Posterior vena cava (tissue), 2 donors: ENCODE data around the gene STK39. TPM values are rescaled to one million over a fixed set of nuclear protein-coding genes. Genes with fewer than 3 reads are reported as not detected.
"Not testable (repeated sequence)": the region's sequence is repeated elsewhere in the genome, so short reads cannot be mapped to it uniquely, and the experiment has no call there.

ENCODE experiments used
- DNase-seq: peaks from one replicate; pipeline ENCODE4 v3.0.0-alpha.2; 2020; ENCODE audit warnings: low spot score
- intact Hi-C, 2 donors: fragments of 100-400 bp; cut with DNase I; formaldehyde crosslinking; loops; one replicate each; pipeline versions ENCODE4 v1.14.1 to v1.14.2; 2022 to 2023
- long read RNA-seq, 2 donors: library from polyadenylated mRNA; unstranded; transcript quantifications; one replicate each; pipeline ENCODE4 v2.0.0, GENCODE V29; 2020 to 2021
- total RNA-seq, 2 donors: library from RNA; stranded (reverse); fragmentation: NEBNext Ultra II Directional; extraction: Animal tissue kit (Norgen Biotek cat#: 25700); gene quantifications; one replicate each; pipeline ENCODE4 v1.2.1, GENCODE V29; 2021
- donor health status: DM: yes; HTN: yes; CAD: no.
- donor health status: DM: yes; HTN: yes; CAD: no.

Gene STK39
- 10 to 100 TPM; 16.3 to 20.2 TPM for total RNA-seq
- long read RNA-seq, donor 1, transcript STK39-201 (18 exons, 3,820 nt): major isoform, 7 of 17 reads
- long read RNA-seq, donor 1, partial matches to known transcripts: 2 of 17 reads
- long read RNA-seq, donor 1, other reads (novel, unspliced or antisense): 8 of 17 reads
- long read RNA-seq, donor 2, partial matches to known transcripts: 6 of 8 reads
- long read RNA-seq, donor 2, other reads (novel, unspliced or antisense): 2 of 8 reads

GRCh38 chr2:168247341-168248261 is at the start of gene STK39:
Gene STK39, minus strand, starts transcription at chr2:168247595. Its CDS starts 160 bp downstream, at chr2:168247435.
- peak; percentile 91 for DNase-seq
- intact Hi-C loops: no loop called here

- intact Hi-C loops: no loop called here
- no peak for DNase-seq
These were observed 47.7 kb upstream of the STK39 start for GRCh38 chr2:168295051-168295450.

GRCh38 chr2:168294409-168294808 is 47.0 kb upstream of the STK39 start:
- intact Hi-C loops: no loop called here
- no peak for DNase-seq

- intact Hi-C loops: no loop called here
- DNase-seq: no peak
These were observed 46.4 kb upstream of the STK39 start for GRCh38 chr2:168293766-168294165.

GRCh38 chr2:168290391-168290790 is 43.0 kb upstream of the STK39 start:
- DNase-seq: no peak
- intact Hi-C loops: no loop called here

- no peak for DNase-seq
- intact Hi-C loops: no loop called here
These were observed 42.5 kb upstream of the STK39 start for GRCh38 chr2:168289880-168290279.

- intact Hi-C loops: no loop called here
- DNase-seq: no peak
These were observed 39.1 kb upstream of the STK39 start for GRCh38 chr2:168286535-168286934.

GRCh38 chr2:168278424-168278888 is 31.1 kb upstream of the STK39 start:
- intact Hi-C loops: no loop called here
- no peak for DNase-seq

GRCh38 chr2:168277276-168277675 is 29.9 kb upstream of the STK39 start:
- DNase-seq: no peak
- intact Hi-C loops: no loop called here

GRCh38 chr2:168272225-168272624 is 24.8 kb upstream of the STK39 start:
- intact Hi-C loops: no loop called here
- DNase-seq: no peak

- DNase-seq, intact Hi-C loops: not testable (repeated sequence)
These were observed 15.5 kb upstream of the STK39 start for GRCh38 chr2:168262926-168263325.

- intact Hi-C loops: no loop called here
- no peak for DNase-seq
These were observed 9.1 kb upstream of the STK39 start for GRCh38 chr2:168256448-168256847.

GRCh38 chr2:168255866-168256265 is 8.5 kb upstream of the STK39 start:
- intact Hi-C loops: no loop called here
- DNase-seq: no peak

- DNase-seq: no peak
- intact Hi-C loops: no loop called here
These were observed 7.7 kb upstream of the STK39 start for GRCh38 chr2:168255103-168255502.

- DNase-seq: no peak
These were observed 7.0 kb upstream of the STK39 start for GRCh38 chr2:168254158-168254935.

GRCh38 chr2:168253379-168253778 is 6.0 kb upstream of the STK39 start:
- DNase-seq: no peak
- intact Hi-C loops: no loop called here

More at GRCh38 chr2:168254158-168254935, 7.0 kb upstream of the STK39 start:
- intact Hi-C loops: no loop called here

GRCh38 chr2:168252976-168253375 is 5.6 kb upstream of the STK39 start:
- DNase-seq: no peak
- intact Hi-C loops: no loop called here

GRCh38 chr2:168246483-168247340 is 683 bp downstream of the STK39 start:
- DNase-seq: peak; percentile 90
- intact Hi-C loops: no loop called here

- no peak for DNase-seq
- intact Hi-C loops: no loop called here
These were observed 1.3 kb downstream of the STK39 start for GRCh38 chr2:168246072-168246482.
